GM12878 (cell line): Measurements from ENCODE around the gene KBTBD8. TPM values are rescaled to one million over a fixed set of nuclear protein-coding genes. Genes with fewer than 3 reads are reported as not detected.

Experiments used
- ATAC-seq: fragments of 200-7000 bp; cut with Tn5 transposase; 3 replicates; pipeline ENCODE4 v1.9.1; 2020; ENCODE audit warnings: mild to moderate bottlenecking, moderate library complexity
- BruUV-seq: library from RNA; stranded (reverse); fragments of 400-500 nt; replicated peaks from 2 replicates; lab custom pipeline; 2021; lab: Mats Ljungman, UMichigan
- CTCF ChIA-PET: fragments of 300-600 bp; sonication (Branson Sonifier 250); formaldehyde crosslinking; extraction: SDS; loops from one replicate; lab custom pipeline; 2021; ENCODE audit warnings: inconsistent platforms; lab: Yijun Ruan, JAX
- POLR2A ChIA-PET: fragments of 350-600 bp; formaldehyde crosslinking; extraction: SDS; loops from one replicate; lab custom pipeline; 2021; ENCODE audit warnings: inconsistent platforms; lab: Charles Lee
- RAD21 ChIA-PET: fragments of 300-600 bp; sonication (Branson Sonifier 250); formaldehyde crosslinking; loops from one replicate; lab custom pipeline; 2023; ENCODE audit warnings: antibody characterized with exemption; ENCODE audit not compliant: unreplicated experiment; lab: Charles Lee
- SMC1A ChIA-PET: fragments of 300-600 bp; sonication (Branson Sonifier 250); formaldehyde crosslinking; loops from one replicate; lab custom pipeline; 2023; ENCODE audit not compliant: unreplicated experiment, uncharacterized antibody; lab: Charles Lee
- DNase-seq: peaks from one replicate; pipeline ENCODE4 v3.0.0-alpha.2; 2011; ENCODE audit warnings: low read depth, low spot score
- FAIRE-seq: peaks from 3 replicates; lab custom pipeline; 2011; peaks lifted over from hg19 to GRCh38; lab: Jason Lieb, UNC
- H2AFZ ChIP-seq: 2 replicates; pipeline ENCODE4 v1.6.0; 2011; ENCODE audit warnings: low read depth, low read length, control low read depth; ENCODE audit not compliant: control insufficient read depth
- H3K27ac ChIP-seq: 2 replicates; pipeline ENCODE4 v1.5.1; 2011; ENCODE audit warnings: control low read depth; ENCODE audit not compliant: control insufficient read depth, insufficient read depth
- H3K27me3 ChIP-seq, 2 experiments: replicated peaks in 1 of 2; 2 replicates each; pipeline versions ENCODE4 v1.6.0 to v1.6.1; 2011; ENCODE audit warnings: low read length in 1 of 2; ENCODE audit not compliant: control insufficient read depth in 2 of 2, insufficient read depth in 2 of 2
- H3K36me3 ChIP-seq, 2 experiments: 2 replicates each; pipeline ENCODE4 v1.5.1; 2011; ENCODE audit warnings: low read length in 1 of 2; ENCODE audit not compliant: control insufficient read depth in 2 of 2, insufficient read depth in 2 of 2
- H3K4me1 ChIP-seq: 2 replicates; pipeline ENCODE4 v1.6.1; 2011; ENCODE audit warnings: mild to moderate bottlenecking, low read length, moderate library complexity, mixed read lengths; ENCODE audit not compliant: control insufficient read depth, insufficient read depth
- H3K4me2 ChIP-seq: 2 replicates; pipeline ENCODE4 v1.6.0; 2011; ENCODE audit warnings: control low read depth; ENCODE audit not compliant: control insufficient read depth, insufficient read depth
- H3K4me3 ChIP-seq: fragments of 200-600 bp; sonication (generic); 2 replicates; pipeline ENCODE4 v1.5.1; 2016
- H3K79me2 ChIP-seq: 2 replicates; pipeline ENCODE4 v1.6.0; 2011; ENCODE audit warnings: low read length; ENCODE audit not compliant: control insufficient read depth, insufficient read depth
- H3K9ac ChIP-seq: 2 replicates; pipeline ENCODE4 v1.8.0; 2011; ENCODE audit warnings: low read length, control low read depth, mixed read lengths; ENCODE audit not compliant: control insufficient read depth, insufficient read depth
- H3K9me3 ChIP-seq: replicated peaks from 3 replicates; pipeline ENCODE4 v1.5.1; 2011; ENCODE audit warnings: mild to moderate bottlenecking, low read length; ENCODE audit not compliant: control insufficient read depth, insufficient read depth
- H4K20me1 ChIP-seq: 2 replicates; pipeline ENCODE4 v1.6.0; 2011; ENCODE audit not compliant: control insufficient read depth, insufficient read depth
- E4F1 ChIP-seq: fragments of 450-650 bp; IDR thresholded peaks from 2 replicates; pipeline ENCODE4 v1.6.1; 2018; ENCODE audit warnings: borderline replicate concordance, mild to moderate bottlenecking; ENCODE audit not compliant: partially characterized antibody
- PML ChIP-seq: IDR thresholded peaks from 2 replicates; pipeline ENCODE4 v1.6.1; 2012; ENCODE audit warnings: low read length, inconsistent platforms
- RB1 ChIP-seq: fragments of 450-650 bp; formaldehyde crosslinking; IDR thresholded peaks from 2 replicates; pipeline ENCODE4 v1.6.1; 2017; ENCODE audit warnings: mild to moderate bottlenecking, borderline replicate concordance
- YY1 ChIP-seq: IDR thresholded peaks from 2 replicates; pipeline ENCODE4 v1.6.1; 2011; ENCODE audit warnings: low read depth, mild to moderate bottlenecking, low read length
- WGBS: methylation state at CpG from one replicate; pipeline ENCODE4 v1.1.6; 2016; ENCODE audit warnings: low lambda C conversion rate; ENCODE audit not compliant: insufficient replicate concordance, insufficient coverage; ENCODE audit errors: missing lambda C conversion rate; 5-methylcytosine and 5-hydroxymethylcytosine counted together
- in situ Hi-C: fragments of 300-500 bp; cut with MboI; formaldehyde crosslinking; loops from 9 replicates; pipeline ENCODE4 v1.14.3; 2018; ENCODE audit warnings: mixed read lengths
- intact Hi-C: fragments of 100-400 bp; cut with micrococcal nuclease; formaldehyde crosslinking; loops from one replicate; pipeline ENCODE4 v1.14.2; 2022; ENCODE audit not compliant: unreplicated experiment
- polyA plus RNA-seq, 11 experiments: library from polyadenylated mRNA; depleted of rRNA in 4 of 11; unstranded in 6 of 11; stranded (reverse) in 5 of 11; fragments of >200 nt; fragmentation: Nextera tagmentation in 4 of 11; fragmentation: Illumina TruSeq in 1 of 11; extraction: Ambion mirVana in 4 of 11; extraction: Trizol in 1 of 11; gene quantifications; 1 replicate in 1 of 11; 2 replicates in 10 of 11; pipeline versions ENCODE4 v1.2.1 to v1.2.3, GENCODE V29; 2011 to 2016; ENCODE audit warnings: inconsistent platforms in 2 of 11, missing spikeins in 2 of 11, low read depth in 1 of 11
- total RNA-seq, 4 experiments: library from RNA; depleted of rRNA in 3 of 4; stranded (reverse); fragments of >200 nt in 3 of 4; fragmentation: Illumina TruSeq in 1 of 4; extraction: Trizol in 1 of 4; gene quantifications; 2 replicates each; pipeline versions ENCODE4 v1.2.1 to v1.2.3, GENCODE V29; 2013 to 2021

Gene KBTBD8
- total and polyA plus RNA-seq, 10 of the 15 experiments (the other 5 are each of a cell fraction or from before 2014, with no cell fraction given), result 8.5 to 44.4 (median 19.3) TPM

GRCh38 chr3:66991459-66991858 is 6.6 kb upstream of the KBTBD8 start (continued):
- TF ChIP-seq E4F1 (no peak), PML (no peak)

- Histone ChIP-seq H3K79me2 (no peaks in the 10 kb centered on the region), H3K27ac (no peak overlapping the region), H3K36me3 (no peaks in the 10 kb centered on the region), H3K4me2 (no peak overlapping the region), H2AFZ (no peak overlapping the region), H4K20me1 (no peaks in the 10 kb centered on the region), H3K27me3 (no peaks in the 10 kb centered on the region), H3K4me1 (no peaks in the 10 kb centered on the region), H3K9me3 (no peaks in the 10 kb centered on the region), H3K9ac (no peak overlapping the region), H3K4me3 (no peak overlapping the region)
- SMC1A ChIA-PET, result no interaction called here
- POLR2A ChIA-PET, result no interaction called here
- FAIRE-seq (no peak), DNase-seq (no peak), ATAC-seq (no peak)
- 59% methylated on average over 3 of the region's 3 CpGs for WGBS
- TF ChIP-seq RB1, result no peak
- TF ChIP-seq YY1, result 0 out of 2 replicates have a peak, but pooled peaks have one; percentile 32
- RAD21 ChIA-PET, result no interaction called here
- intact Hi-C loops, result loop anchor here (10.0 kb wide), 1 partner anchor 768 kb away; the partner anchor contains the start of gene SLC25A26
- CTCF ChIA-PET, result interaction anchor here (6.0 kb wide), 1 partner anchor 21 kb away, joined by 106 read pairs; no protein-coding TSS in a partner anchor
- in situ Hi-C loops, result loop anchor here (25.0 kb wide), 1 partner anchor 794 kb away; no protein-coding TSS in a partner anchor
- BruUV-seq, result no TSS peak
Observed at GRCh38 chr3:66993082-66993481, 5.0 kb upstream of the KBTBD8 start.
